SW480 (cell line): Measurements from ENCODE around the gene MCOLN2.
"Not testable (repeated sequence)": the region's sequence is repeated elsewhere in the genome, so short reads cannot be mapped to it uniquely, and the experiment has no call there.

Experiments
- DNase-seq: peaks from one replicate; pipeline ENCODE4 v3.0.0-alpha.2; 2016; ENCODE audit warnings: low spot score

Gene MCOLN2

GRCh38 chr1:84940481-84940880 lies 56.4 kb downstream of the MCOLN2 start:
- no peak for DNase-seq

- no peak for DNase-seq
Measured at GRCh38 chr1:84939761-84940160, 57.2 kb downstream of the MCOLN2 start.

GRCh38 chr1:84939151-84939550 lies 57.8 kb downstream of the MCOLN2 start:
- DNase-seq: no peak

GRCh38 chr1:84936116-84936810 lies 60.6 kb downstream of the MCOLN2 start:
- DNase-seq: peak; percentile 58

- no peak for DNase-seq
Measured at GRCh38 chr1:84933011-84933611, 63.8 kb downstream of the MCOLN2 start.

- DNase-seq: no peak
Measured at GRCh38 chr1:84930831-84931230, 66.1 kb downstream of the MCOLN2 start.

- no peak for DNase-seq
Measured at GRCh38 chr1:84930329-84930728, 66.6 kb downstream of the MCOLN2 start.

GRCh38 chr1:84929581-84929980 lies 67.3 kb downstream of the MCOLN2 start:
- no peak for DNase-seq

- no peak for DNase-seq
Measured at GRCh38 chr1:84928979-84929378, 67.9 kb downstream of the MCOLN2 start.

- no peak for DNase-seq
Measured at GRCh38 chr1:84923317-84923716, 73.6 kb downstream of the MCOLN2 start.

- no peak for DNase-seq
Measured at GRCh38 chr1:84920159-84920558, 76.8 kb downstream of the MCOLN2 start.

GRCh38 chr1:84919461-84919970 lies 77.4 kb downstream of the MCOLN2 start:
- no peak for DNase-seq

GRCh38 chr1:84918726-84919336 lies 78.1 kb downstream of the MCOLN2 start:
- no peak for DNase-seq

GRCh38 chr1:84916897-84917296 lies 80.0 kb downstream of the MCOLN2 start:
- DNase-seq: no peak

GRCh38 chr1:84913555-84913892 lies 83.4 kb downstream of the MCOLN2 start:
- DNase-seq: peak; percentile 13

GRCh38 chr1:84912726-84913554 lies 84.0 kb downstream of the MCOLN2 start:
- no peak for DNase-seq

- not testable (repeated sequence) for DNase-seq
Measured at GRCh38 chr1:84908746-84909464, 88.0 kb downstream of the MCOLN2 start.

- DNase-seq: no peak
Measured at GRCh38 chr1:84907095-84907827, 89.7 kb downstream of the MCOLN2 start.

- not testable (repeated sequence) for DNase-seq
Measured at GRCh38 chr1:84902727-84903126, 94.2 kb downstream of the MCOLN2 start.

GRCh38 chr1:84899969-84900368 lies 96.9 kb downstream of the MCOLN2 start:
- no peak for DNase-seq

- no peak for DNase-seq
Measured at GRCh38 chr1:84896279-84896678, 100.6 kb downstream of the MCOLN2 start.
